HL-60 (cell line): ENCODE results near the gene RASAL2.

Experiments
- DNase-seq, 2 experiments: peaks; one replicate each; pipeline ENCODE4 v3.0.0-alpha.2; 2010 to 2020; ENCODE audit warnings: low read depth in 1 of 2, low spot score in 1 of 2
- H3K27ac ChIP-seq: fragments of 250-450 bp; sonication (Bioruptor Pico); replicated peaks from 2 replicates; pipeline ENCODE4 v1.5.1; 2020; ENCODE audit warnings: mild to moderate bottlenecking, moderate library complexity
- H3K27me3 ChIP-seq: fragments of 250-450 bp; sonication (Bioruptor Pico); 2 replicates; pipeline ENCODE4 v1.5.1; 2021; ENCODE audit warnings: mild to moderate bottlenecking, moderate library complexity; ENCODE audit not compliant: insufficient read depth, poor library complexity, severe bottlenecking
- H3K4me3 ChIP-seq: replicated peaks from 2 replicates; pipeline ENCODE4 v1.5.1; 2011; ENCODE audit warnings: mild to moderate bottlenecking, control low read depth, low read length; ENCODE audit not compliant: insufficient read depth
- GABPA ChIP-seq: IDR thresholded peaks from 2 replicates; pipeline ENCODE4 v1.6.1; 2012; ENCODE audit warnings: low read depth
- POLR2AphosphoS5 ChIP-seq: IDR thresholded peaks from 2 replicates; pipeline ENCODE4 v1.6.1; 2012; ENCODE audit warnings: low read depth
- SPI1 ChIP-seq: IDR thresholded peaks from 2 replicates; pipeline ENCODE4 v1.6.1; 2012; ENCODE audit warnings: low read depth, mild to moderate bottlenecking, borderline replicate concordance
- TF ChIP-seq, protein P1 (sequence below): IDR thresholded peaks from 2 replicates; pipeline ENCODE4 v1.6.1; 2012; ENCODE audit warnings: low read depth; ENCODE audit not compliant: insufficient replicate concordance
- TF ChIP-seq, protein P2 (sequence below): IDR thresholded peaks from one replicate; pipeline ENCODE4 v1.5.1; 2011; ENCODE audit warnings: low read length, control low read depth, inconsistent platforms; ENCODE audit not compliant: insufficient read depth

Gene RASAL2

DNA sequence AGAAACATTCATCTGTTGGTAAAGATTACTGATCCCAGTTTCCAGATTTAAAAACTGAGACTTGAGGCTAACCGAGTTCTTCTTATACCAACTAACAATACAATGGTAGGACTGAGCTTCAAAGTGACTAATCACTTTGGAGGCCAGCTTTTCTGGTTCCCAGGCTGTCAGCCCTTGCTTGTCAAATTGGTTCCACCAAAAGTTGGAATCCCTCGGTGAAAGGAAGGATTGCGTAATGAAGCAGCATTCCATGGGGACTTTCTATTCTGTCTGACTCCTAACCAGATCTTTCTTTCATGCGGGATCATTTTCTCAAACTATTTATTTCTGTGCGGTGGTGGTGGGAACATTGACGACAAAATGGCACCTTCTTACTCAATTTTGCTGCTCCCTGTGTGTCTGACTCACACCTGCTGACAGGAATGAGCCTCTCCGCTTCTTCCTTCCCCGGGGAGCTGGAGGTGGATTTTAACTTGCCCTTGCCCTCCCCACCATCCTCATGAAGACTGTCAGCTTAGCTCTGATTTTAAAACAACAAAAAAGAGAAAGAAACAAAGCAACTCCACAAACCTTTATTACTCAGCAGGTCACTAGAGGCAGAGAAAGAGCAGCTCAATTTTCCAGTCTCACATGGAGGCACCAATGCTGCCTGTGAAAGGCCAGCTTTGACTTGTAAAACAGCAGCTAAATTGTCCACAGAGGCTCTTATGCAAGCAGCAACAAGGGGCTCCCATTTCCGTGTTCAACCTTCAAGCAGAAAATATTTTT, 32.9 kb upstream of the RASAL2 start:
- peak in 1 of 2 experiments; percentile 14 for DNase-seq
- Histone ChIP-seq H3K27ac (no peak overlapping the region), H3K27me3 (no peaks in the 10 kb centered on the region), H3K4me3 (no peak overlapping the region)
- TF ChIP-seq, protein P1, sequence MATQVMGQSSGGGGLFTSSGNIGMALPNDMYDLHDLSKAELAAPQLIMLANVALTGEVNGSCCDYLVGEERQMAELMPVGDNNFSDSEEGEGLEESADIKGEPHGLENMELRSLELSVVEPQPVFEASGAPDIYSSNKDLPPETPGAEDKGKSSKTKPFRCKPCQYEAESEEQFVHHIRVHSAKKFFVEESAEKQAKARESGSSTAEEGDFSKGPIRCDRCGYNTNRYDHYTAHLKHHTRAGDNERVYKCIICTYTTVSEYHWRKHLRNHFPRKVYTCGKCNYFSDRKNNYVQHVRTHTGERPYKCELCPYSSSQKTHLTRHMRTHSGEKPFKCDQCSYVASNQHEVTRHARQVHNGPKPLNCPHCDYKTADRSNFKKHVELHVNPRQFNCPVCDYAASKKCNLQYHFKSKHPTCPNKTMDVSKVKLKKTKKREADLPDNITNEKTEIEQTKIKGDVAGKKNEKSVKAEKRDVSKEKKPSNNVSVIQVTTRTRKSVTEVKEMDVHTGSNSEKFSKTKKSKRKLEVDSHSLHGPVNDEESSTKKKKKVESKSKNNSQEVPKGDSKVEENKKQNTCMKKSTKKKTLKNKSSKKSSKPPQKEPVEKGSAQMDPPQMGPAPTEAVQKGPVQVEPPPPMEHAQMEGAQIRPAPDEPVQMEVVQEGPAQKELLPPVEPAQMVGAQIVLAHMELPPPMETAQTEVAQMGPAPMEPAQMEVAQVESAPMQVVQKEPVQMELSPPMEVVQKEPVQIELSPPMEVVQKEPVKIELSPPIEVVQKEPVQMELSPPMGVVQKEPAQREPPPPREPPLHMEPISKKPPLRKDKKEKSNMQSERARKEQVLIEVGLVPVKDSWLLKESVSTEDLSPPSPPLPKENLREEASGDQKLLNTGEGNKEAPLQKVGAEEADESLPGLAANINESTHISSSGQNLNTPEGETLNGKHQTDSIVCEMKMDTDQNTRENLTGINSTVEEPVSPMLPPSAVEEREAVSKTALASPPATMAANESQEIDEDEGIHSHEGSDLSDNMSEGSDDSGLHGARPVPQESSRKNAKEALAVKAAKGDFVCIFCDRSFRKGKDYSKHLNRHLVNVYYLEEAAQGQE: no peak
- TF ChIP-seq SPI1: no peak
- TF ChIP-seq GABPA: no peak
- TF ChIP-seq POLR2AphosphoS5: no peak
- TF ChIP-seq, protein P2, sequence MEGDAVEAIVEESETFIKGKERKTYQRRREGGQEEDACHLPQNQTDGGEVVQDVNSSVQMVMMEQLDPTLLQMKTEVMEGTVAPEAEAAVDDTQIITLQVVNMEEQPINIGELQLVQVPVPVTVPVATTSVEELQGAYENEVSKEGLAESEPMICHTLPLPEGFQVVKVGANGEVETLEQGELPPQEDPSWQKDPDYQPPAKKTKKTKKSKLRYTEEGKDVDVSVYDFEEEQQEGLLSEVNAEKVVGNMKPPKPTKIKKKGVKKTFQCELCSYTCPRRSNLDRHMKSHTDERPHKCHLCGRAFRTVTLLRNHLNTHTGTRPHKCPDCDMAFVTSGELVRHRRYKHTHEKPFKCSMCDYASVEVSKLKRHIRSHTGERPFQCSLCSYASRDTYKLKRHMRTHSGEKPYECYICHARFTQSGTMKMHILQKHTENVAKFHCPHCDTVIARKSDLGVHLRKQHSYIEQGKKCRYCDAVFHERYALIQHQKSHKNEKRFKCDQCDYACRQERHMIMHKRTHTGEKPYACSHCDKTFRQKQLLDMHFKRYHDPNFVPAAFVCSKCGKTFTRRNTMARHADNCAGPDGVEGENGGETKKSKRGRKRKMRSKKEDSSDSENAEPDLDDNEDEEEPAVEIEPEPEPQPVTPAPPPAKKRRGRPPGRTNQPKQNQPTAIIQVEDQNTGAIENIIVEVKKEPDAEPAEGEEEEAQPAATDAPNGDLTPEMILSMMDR: no peak

- TF ChIP-seq, protein P1: no peak
- TF ChIP-seq SPI1: no peak
- no peak for TF ChIP-seq POLR2AphosphoS5
- TF ChIP-seq, protein P2: no peak
- TF ChIP-seq GABPA: no peak
- Histone ChIP-seq H3K27ac (no peak overlapping the region), H3K4me3 (no peak overlapping the region), H3K27me3 (no peaks in the 10 kb centered on the region)
- no peak for DNase-seq
These were observed 32.3 kb upstream of the RASAL2 start for GRCh38 chr1:178061620-178062019.

GRCh38 chr1:178064191-178064821, 29.6 kb upstream of the RASAL2 start:
- H3K27me3 ChIP-seq: no peaks in the 10 kb centered on the region
- DNase-seq: no peak
- no peak overlapping the region for H3K27ac ChIP-seq
- H3K4me3 ChIP-seq: no peak overlapping the region
- TF ChIP-seq, protein P1: no peak
- TF ChIP-seq GABPA: no peak
